GM12878 (cell line): ENCODE data around the gene GPRC5B.

Source experiments
- CTCF ChIP-seq, 3 experiments: IDR thresholded peaks in 2 of 3; conservative IDR thresholded peaks in 1 of 3; 2 replicates each; pipeline ENCODE4 v1.5.1; 2011; ENCODE audit warnings: low read depth in 3 of 3, low read length in 3 of 3, mild to moderate bottlenecking in 3 of 3, control low read depth in 2 of 3, moderate library complexity in 2 of 3, inconsistent platforms in 1 of 3, mixed read lengths in 1 of 3; ENCODE audit not compliant: control insufficient read depth in 2 of 3, insufficient read depth in 1 of 3; ENCODE audit errors: extremely low read depth in 1 of 3
- EP300 ChIP-seq, 2 experiments: fragments of 150-350 bp in 1 of 2; IDR thresholded peaks; 2 replicates each; pipeline ENCODE4 v1.6.1; 2011 to 2012; ENCODE audit warnings: low read depth in 2 of 2, low read length in 2 of 2, borderline replicate concordance in 1 of 2, improper control_type of control experiment in 1 of 2, inconsistent platforms in 1 of 2; ENCODE audit not compliant: control insufficient read depth in 1 of 2
- EZH2 ChIP-seq: IDR thresholded peaks from 2 replicates; pipeline ENCODE4 v1.6.1; 2012; ENCODE audit warnings: low read depth, mild to moderate bottlenecking, control low read depth, inconsistent platforms, low read length, borderline replicate concordance; ENCODE audit not compliant: control insufficient read depth
- GABPA ChIP-seq: IDR thresholded peaks from 2 replicates; pipeline ENCODE4 v1.6.1; 2014; ENCODE audit warnings: antibody characterized with exemption, low read depth, mild to moderate bottlenecking, inconsistent platforms
- MXI1 ChIP-seq: fragments of 150-350 bp; IDR thresholded peaks from 2 replicates; pipeline ENCODE4 v1.6.1; 2011; ENCODE audit warnings: low read depth, mild to moderate bottlenecking, inconsistent platforms, low read length, improper control_type of control experiment
- NR2F1 ChIP-seq: fragments of 450-650 bp; conservative IDR thresholded peaks from 2 replicates; pipeline ENCODE4 v1.6.1; 2017; ENCODE audit warnings: mild to moderate bottlenecking
- NRF1 ChIP-seq: conservative IDR thresholded peaks from 2 replicates; pipeline ENCODE4 v1.6.1; 2011; ENCODE audit warnings: mild to moderate bottlenecking, low read depth, low read length, improper control_type of control experiment
- POLR2AphosphoS5 ChIP-seq: IDR thresholded peaks from 2 replicates; pipeline ENCODE4 v1.6.1; 2011; ENCODE audit warnings: mild to moderate bottlenecking, low read length, inconsistent platforms
- ZBED1 ChIP-seq: IDR thresholded peaks from 2 replicates; pipeline ENCODE4 v1.6.1; 2016; ENCODE audit warnings: borderline replicate concordance

- TF ChIP-seq POLR2AphosphoS5 (no peak), EZH2 (no peak), NR2F1 (no peak), CTCF (IDR thresholded peaks at IDR 0.05 in 2 of 3, conservative IDR thresholded peaks at IDR 0.05 in 1 of 3; ENCODE audit: control insufficient read depth in 2 of 3, extremely low read depth in 1 of 3, insufficient read depth in 1 of 3, low read depth in 3 of 3, low read length in 3 of 3) (no peak), GABPA (no peak), NRF1 (no peak), EP300 (IDR thresholded peaks at IDR 0.05; ENCODE audit: borderline replicate concordance in 1 of 2, control insufficient read depth in 1 of 2, low read depth in 2 of 2, low read length in 2 of 2) (no peak), ZBED1 (no peak), MXI1 (no peak)
These were observed 914 bp upstream of the GPRC5B start for GRCh38 chr16:19885451-19886072.
